HG03342 (cell line): ENCODE data around the gene MRPL48.
"Not testable (repeated sequence)": the region's sequence is repeated elsewhere in the genome, so short reads cannot be mapped to it uniquely, and the experiment has no call there.

Experiments
- ATAC-seq: cut with Tn5 transposase; IDR thresholded peaks from one replicate; pipeline ENCODE4 v1.9.1; 2021; ENCODE audit warnings: mild to moderate bottlenecking, moderate library complexity; ENCODE audit not compliant: unreplicated experiment

Gene MRPL48

DNA sequence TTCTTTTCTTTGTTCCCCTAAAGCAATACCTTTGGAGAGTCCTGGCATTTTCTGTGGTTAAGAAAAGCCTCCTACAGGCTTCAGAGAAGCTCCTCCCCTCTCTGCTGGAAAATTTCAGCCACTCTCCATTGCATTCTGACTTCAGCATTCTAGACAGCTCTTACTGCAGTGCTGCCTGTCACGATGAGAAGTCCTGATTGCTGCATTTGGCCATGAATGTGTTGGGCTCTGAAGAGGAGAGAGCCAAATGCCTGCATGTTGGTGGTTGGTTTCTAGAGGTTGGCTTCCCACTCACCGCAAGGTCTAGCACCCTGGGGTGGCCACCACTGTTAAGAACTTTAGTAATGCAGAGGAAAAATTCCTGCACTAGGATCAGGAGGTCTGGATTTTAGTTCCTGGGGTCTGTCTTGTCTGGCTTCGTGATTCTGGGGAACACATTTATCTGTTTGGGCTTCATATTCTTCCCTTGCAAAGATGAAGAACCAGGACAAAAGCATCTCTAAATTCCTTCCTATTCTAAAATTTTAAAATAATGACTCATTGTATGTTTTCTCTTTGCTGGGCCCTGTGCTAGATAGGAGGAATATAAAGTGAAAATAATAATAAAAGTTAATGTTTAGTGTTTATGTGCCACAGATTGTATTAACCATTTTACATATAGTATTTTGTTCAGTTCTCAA is 50.9 kb downstream of the MRPL48 start:
- no peak for ATAC-seq

DNA sequence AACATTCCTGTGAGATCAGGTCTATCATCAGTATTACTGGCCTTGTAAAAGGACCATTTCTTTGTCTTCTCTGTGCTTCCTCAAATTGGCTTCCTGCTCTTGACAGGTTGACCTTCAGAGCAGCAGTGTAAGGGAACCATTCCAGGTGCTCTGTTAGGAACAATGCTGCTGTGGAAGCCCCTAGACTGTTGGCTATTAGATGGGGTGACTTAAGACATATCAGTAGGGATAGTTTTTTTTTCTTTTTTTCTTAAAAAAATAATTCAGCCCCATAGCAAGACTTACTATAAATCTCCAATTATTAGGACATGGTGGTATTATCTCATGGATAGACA is 51.4 kb downstream of the MRPL48 start:
- no peak for ATAC-seq

DNA sequence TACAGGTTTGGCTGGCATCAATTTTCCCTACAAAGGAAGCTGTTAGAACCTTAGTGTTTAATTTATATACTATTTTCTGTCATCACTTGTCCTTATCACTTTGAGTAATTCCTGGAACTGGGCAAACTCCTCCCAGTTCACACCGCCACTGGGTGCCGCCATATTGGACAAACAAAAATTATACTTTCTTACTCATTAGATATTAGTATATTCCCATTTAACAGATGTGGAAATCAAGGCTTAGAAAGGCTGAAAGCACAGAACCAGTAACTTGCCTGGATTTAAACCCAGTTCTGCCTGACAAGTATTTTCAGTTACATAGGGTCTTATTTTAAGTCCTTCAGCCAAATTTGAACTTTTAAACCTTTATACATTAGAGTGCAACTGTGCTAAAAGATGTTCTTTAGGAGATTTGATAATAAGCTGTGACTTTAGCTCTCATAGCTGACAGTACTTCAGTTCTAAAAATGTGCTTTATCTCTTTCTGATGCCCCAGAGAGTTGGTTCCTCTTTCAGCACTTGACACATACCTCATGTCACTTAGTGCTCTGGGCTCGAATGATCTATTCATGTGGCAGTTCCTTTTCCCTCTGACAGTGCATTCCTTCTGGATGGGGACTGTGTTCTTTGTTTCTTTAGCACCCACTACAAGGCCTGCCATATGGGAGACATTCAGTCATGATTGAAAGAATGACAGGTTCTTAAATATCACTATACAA is 63.5 kb downstream of the MRPL48 start:
- no peak for ATAC-seq

- no peak for ATAC-seq
These were observed 64.4 kb downstream of the MRPL48 start for GRCh38 chr11:73852049-73852448.

- no peak for ATAC-seq
These were observed 67.0 kb downstream of the MRPL48 start for GRCh38 chr11:73854680-73855079.

DNA sequence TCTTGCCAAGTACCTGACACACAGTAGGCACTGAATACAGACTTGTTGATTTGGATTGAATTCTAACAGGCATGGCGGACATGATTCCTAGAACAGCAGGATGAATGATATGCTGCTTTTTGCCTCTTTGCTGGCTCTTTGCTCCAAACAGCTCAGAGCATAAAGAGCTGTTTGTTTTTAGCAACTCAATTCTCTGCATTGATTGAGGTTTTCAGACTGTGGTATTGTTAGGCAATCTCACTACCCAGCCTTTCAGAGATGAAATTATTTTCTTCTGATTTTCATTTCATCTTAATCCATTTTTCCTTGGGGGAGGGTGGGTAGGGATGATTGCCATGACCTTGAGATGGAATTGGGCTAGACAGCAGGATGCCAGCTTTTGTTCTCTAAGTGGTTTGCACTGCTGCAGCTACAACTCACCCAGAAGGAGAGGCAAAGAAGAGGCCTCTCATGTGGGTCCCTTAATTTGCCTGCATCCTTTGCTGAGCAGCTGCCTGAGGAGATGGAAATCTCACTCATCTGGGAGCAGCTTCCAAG is 68.4 kb downstream of the MRPL48 start:
- no peak for ATAC-seq

- no peak for ATAC-seq
These were observed 72.0 kb downstream of the MRPL48 start for GRCh38 chr11:73859671-73860070.

DNA sequence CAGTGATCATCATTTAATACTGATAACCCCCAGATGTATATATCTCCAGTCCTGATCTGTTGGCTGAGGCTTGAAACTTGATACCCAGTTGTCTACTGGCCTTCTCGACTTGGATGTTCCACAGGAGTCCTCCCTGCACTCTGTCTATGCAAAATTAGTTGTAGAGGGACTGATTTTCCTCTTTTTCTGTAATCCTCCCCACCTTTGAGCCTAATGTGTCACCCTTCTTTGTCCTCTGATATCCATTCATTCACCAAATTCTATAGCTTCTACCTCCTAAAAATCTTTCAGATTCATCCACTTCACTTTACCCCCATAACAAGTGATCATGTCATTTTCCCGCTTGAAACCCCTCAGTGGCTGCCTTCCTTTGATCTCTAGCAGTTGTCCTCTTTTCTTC is 72.5 kb downstream of the MRPL48 start:
- ATAC-seq: no peak

GRCh38 chr11:73862986-73863385 is 75.3 kb downstream of the MRPL48 start:
- ATAC-seq: no peak

DNA sequence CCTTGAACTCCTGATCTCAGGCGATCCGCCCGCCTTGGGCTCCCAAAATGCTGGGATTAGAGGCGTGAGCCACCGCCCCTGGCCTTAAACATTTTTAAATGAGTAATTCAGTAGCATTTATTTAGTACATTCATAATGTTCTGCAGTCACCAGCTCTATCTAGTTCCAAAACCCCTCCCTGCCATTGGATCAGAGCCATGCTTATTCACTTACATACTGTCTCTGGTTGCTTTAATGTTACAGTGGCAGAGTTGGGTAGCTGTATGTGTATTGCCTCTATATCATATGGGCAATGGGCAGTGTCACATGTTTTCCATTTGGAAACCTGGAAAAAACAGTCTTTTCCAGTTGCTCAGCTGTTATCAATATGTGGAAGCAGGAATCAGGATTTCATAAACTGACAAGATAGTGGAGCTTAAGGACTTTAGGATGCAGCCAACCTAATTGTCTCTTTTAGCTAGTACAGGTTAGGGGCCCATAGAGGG is 78.5 kb downstream of the MRPL48 start:
- ATAC-seq: no peak

DNA sequence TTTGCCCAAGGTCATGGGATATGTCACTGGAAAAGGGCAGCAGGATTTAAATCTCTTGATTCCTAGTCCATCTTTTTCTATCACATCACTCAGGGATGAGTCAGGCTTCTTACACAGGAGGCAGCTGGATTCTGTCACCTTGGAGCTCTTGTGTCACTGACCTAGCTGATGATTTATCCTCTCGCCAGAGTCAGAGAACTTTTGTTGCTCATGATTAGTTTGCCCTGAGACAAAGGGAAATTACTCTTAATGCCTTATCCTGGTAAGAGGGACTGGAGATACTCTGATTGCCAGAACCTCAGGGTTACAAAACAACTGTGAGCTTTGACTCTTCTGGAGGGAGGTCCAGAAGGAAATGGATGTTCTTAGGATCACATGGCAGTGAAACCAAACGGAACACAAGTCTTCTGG is 78.9 kb downstream of the MRPL48 start:
- ATAC-seq: no peak

DNA sequence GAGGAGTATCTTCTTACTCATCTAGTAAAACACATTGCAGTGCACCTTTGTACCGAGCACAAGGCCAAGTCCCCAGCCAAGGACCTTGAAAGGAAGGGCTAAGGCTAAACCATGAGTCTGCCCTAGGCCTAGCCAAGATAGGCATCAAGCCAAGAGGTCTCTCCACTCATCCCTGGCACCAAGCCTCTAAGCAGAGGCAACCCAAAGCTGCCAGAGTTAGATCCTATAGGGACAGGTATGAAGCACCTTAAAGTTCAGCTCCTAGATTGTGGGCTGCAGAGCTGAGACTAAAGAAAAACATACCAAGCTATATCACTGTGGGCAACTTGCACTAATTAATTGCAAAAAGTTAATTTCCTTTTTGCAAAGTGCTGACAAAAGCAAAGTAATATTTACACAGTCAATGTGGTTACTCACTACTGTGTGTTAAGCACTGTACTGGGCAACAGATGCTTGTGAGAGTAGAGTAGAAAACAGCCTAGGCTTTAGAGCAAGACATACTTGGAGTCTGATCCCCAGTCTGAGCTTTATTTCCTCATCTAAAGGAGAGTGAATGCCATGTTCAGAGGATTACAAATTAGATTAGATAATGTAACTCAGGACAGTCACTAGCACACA is 81.8 kb downstream of the MRPL48 start:
- ATAC-seq: no peak

- ATAC-seq: no peak
These were observed 82.6 kb downstream of the MRPL48 start for GRCh38 chr11:73870261-73870660.

DNA sequence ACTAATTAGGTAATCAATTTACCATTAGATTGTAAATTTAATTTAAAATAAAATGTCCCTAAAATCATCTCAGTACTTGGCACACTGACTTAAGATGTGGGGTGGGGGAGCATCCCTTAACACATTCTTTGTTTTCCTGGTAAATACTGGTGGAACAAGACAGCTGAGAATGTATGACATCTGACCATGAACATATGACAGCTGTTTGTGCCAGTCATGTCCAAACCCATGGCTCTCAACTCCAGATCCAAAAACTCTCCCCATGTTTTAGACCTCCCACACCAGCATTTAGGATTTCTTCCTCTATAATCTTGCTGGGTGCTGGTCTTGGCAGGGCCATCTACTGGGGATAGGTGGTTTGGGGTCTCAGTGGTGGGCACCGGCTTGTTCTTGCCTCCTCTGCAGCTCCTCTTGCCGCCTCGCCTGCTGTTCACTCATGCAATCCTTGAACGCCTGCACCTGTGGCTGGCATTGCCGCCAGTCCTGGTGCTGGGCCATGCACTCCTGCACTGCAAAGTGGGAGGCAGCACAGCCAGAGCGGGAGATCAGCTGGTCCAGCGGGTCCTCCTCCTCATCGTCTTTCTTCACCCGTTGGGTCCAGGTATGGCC is 85.2 kb downstream of the MRPL48 start:
- no peak for ATAC-seq

DNA sequence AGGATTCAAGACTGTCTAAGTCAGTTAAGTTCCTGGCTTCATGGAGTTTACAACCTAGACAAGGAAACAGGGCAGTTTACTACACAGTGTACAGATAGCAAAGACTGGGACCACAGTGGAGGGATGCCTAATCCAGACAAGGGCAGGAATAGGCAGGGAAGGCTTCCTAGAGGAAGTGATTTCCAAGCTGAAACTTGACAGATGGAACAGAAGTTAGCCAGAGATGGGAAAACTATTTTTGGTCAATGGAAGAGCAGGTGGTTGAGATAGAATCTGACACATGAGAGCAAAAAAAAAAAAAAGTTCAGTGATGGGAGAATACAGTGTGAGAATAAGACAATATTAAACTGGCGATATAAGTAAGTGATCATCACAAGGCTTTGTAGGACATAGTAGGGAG is 87.7 kb downstream of the MRPL48 start:
- ATAC-seq: no peak

GRCh38 chr11:73875840-73876239 is 88.2 kb downstream of the MRPL48 start:
- ATAC-seq: no peak

DNA sequence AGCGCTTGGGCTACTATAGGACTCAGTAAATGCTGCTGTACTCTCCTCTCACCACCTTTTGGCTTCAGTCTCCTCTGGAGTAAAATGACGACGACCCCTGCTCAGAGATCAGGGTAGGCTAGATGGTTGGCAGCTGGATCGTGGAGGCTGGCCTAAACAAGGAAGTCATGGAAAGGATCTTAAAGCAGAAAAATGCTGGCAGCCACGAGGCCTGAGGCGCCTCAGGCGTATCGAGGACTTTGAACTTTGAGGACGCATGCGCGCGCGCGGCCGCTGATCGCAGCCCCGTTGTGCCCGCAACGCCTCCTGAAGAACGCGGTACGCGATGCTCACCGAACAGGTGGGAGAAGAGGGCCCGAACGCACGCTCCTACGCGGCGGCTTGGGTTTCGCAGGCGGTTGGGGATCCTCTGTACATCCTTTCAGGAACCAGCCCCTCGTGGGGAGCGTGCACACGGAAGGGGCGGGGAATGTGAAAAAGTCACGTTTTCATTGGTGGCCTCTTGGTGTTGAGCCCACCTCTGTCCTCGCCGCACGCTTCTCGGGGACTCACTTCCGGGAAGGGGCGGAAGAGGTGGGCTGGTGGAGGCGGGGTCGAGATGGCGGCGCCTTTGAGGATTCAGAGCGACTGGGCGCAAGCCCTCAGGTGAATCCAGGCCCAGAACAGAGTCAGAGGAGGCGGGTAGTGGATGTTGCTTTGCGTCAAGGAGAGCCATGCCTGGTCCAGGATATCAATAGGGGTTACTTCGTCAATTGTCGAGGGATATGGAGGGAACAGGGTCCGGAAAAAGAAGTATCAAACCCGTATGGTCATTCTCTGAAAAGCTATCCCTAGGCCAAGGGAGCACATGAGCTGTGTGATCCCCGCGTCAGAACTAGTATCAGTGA is 89.0 kb downstream of the MRPL48 start, which contains the start of the genes COA4 and PAAF1:
Gene COA4 (minus strand): TSS at position 423 of the 887 bp plus-strand sequence. CDS start 3,468 bp downstream, outside the sequence.
Gene PAAF1 (plus strand): TSS at position 576 of the 887 bp plus-strand sequence. CDS start 23 bp downstream, at position 599.
- ATAC-seq: peak; percentile 98

DNA sequence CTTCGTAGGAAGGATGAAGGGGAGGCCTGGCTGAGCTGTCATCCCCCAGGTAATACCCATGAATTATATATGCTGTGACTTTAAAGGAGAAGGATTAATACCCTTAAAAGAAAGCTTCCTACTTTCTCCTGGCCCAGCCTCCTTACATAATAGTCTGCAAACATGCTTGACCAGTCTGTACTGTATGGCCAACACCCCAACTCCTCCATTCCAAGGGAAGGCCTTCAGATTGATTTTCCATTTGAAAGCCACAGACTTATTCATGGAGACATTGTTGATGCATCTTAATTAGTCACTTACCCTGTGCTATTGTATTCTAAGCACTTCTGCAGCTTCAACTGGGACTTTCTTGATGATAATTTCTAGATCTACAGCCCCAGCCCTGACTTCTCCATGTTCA is 91.1 kb downstream of the MRPL48 start:
- ATAC-seq: no peak

GRCh38 chr11:73880449-73880848 is 92.8 kb downstream of the MRPL48 start:
- not testable (repeated sequence) for ATAC-seq

DNA sequence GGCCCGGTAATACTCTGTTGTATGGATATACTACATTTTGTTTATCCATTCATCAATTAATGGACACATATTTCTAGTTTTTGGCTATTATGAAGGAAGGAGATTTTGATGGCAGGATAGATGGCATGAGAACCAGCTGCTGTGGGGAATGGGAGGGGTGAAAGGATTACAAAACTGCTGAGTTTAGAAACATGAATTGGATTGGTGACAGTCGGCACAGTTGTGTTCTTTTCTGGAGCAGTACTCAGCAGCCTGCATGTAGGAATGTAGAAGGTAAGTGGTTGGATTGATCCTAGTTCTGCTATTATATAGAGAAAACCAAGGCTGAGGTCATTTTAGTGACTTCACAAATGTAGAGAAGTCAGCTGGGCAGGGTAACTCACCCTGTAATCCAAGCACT is 96.2 kb downstream of the MRPL48 start:
- no peak for ATAC-seq
